H1 (cell line): ENCODE data around the gene EGFR. TPM values are rescaled to one million over a fixed set of nuclear protein-coding genes. Genes with fewer than 3 reads are reported as not detected.

ENCODE experiments used
- CTCF ChIA-PET: fragments of 300-600 bp; sonication (Branson Sonifier 250); formaldehyde crosslinking; loops from one replicate; lab custom pipeline; 2021; ENCODE audit not compliant: partially characterized antibody; lab: Charles Lee
- POLR2A ChIA-PET: fragments of 300-600 bp; sonication (Branson Sonifier 250); formaldehyde crosslinking; loops from one replicate; lab custom pipeline; 2021; ENCODE audit warnings: inconsistent platforms; ENCODE audit not compliant: partially characterized antibody; lab: Charles Lee
- DNase-seq, 2 experiments: peaks; one replicate each; pipeline versions ENCODE4 v3.0.0 to v3.0.0-alpha.2; 2010 to 2022; ENCODE audit warnings: low spot score in 2 of 2, low read depth in 1 of 2, mixed read lengths in 1 of 2
- FAIRE-seq: peaks from 2 replicates; lab custom pipeline; 2011; peaks lifted over from hg19 to GRCh38; lab: Jason Lieb, UNC
- H2AFZ ChIP-seq: 2 replicates; pipeline ENCODE4 v1.8.1; 2012; ENCODE audit warnings: low read length, inconsistent platforms
- H2AK5ac ChIP-seq: 2 replicates; pipeline ENCODE4 v1.6.1; 2013; ENCODE audit warnings: low read depth, low read length
- H2BK120ac ChIP-seq: replicated peaks from 2 replicates; pipeline ENCODE3; 2013; ENCODE audit warnings: low read depth, low read length, inconsistent platforms
- H2BK12ac ChIP-seq: 2 replicates; pipeline ENCODE4 v1.6.1; 2013; ENCODE audit warnings: low read depth, low read length
- H2BK15ac ChIP-seq: 2 replicates; pipeline ENCODE4 v1.6.1; 2013; ENCODE audit warnings: low read length
- H2BK20ac ChIP-seq: 2 replicates; pipeline ENCODE4 v1.6.1; 2013; ENCODE audit warnings: low read length
- H2BK5ac ChIP-seq: 2 replicates; pipeline ENCODE4 v1.6.1; 2013; ENCODE audit warnings: low read depth, low read length
- H3K14ac ChIP-seq: 2 replicates; pipeline ENCODE4 v1.6.1; 2013; ENCODE audit warnings: inconsistent platforms; ENCODE audit not compliant: insufficient read length
- H3K18ac ChIP-seq: 2 replicates; pipeline ENCODE4 v1.6.1; 2013; ENCODE audit warnings: low read length; ENCODE audit errors: extremely low read depth
- H3K23ac ChIP-seq: 2 replicates; pipeline ENCODE4 v1.6.1; 2013; ENCODE audit warnings: inconsistent platforms; ENCODE audit not compliant: insufficient read length
- H3K23me2 ChIP-seq: 2 replicates; pipeline ENCODE4 v1.6.1; 2013; ENCODE audit warnings: low read depth, low read length
- H3K27ac ChIP-seq: 2 replicates; pipeline ENCODE4 v1.6.1; 2011; ENCODE audit warnings: low read depth, low read length, inconsistent platforms
- H3K27me3 ChIP-seq, 4 experiments: replicated peaks in 1 of 4; 1 replicate in 1 of 4; 2 replicates in 3 of 4; pipeline versions ENCODE4 v1.6.1 to v1.8.1; 2011 to 2013; ENCODE audit warnings: low read length in 3 of 4, mild to moderate bottlenecking in 3 of 4, inconsistent platforms in 2 of 4, mixed read lengths in 2 of 4, moderate library complexity in 1 of 4; ENCODE audit not compliant: control insufficient read depth in 3 of 4, insufficient read depth in 3 of 4; ENCODE audit errors: extremely low read depth in 1 of 4
- H3K36me3 ChIP-seq, 4 experiments: 2 replicates each; pipeline versions ENCODE4 v1.6.1 to v1.8.1; 2011 to 2013; ENCODE audit warnings: mild to moderate bottlenecking in 4 of 4, low read length in 3 of 4, moderate library complexity in 2 of 4, control low read depth in 1 of 4, inconsistent platforms in 1 of 4; ENCODE audit not compliant: insufficient read depth in 4 of 4, control insufficient read depth in 2 of 4
- H3K4ac ChIP-seq: replicated peaks from 2 replicates; pipeline ENCODE3; 2013; ENCODE audit warnings: low read length, low read depth, mixed read lengths, inconsistent platforms; ENCODE audit not compliant: insufficient read length
- H3K4me1 ChIP-seq, 4 experiments: replicated peaks in 1 of 4; 1 replicate in 1 of 4; 2 replicates in 3 of 4; pipeline versions ENCODE4 v1.6.1 to v1.8.1; 2011 to 2013; ENCODE audit warnings: low read length in 3 of 4, inconsistent platforms in 2 of 4, mixed read lengths in 1 of 4; ENCODE audit not compliant: insufficient read depth in 4 of 4, control insufficient read depth in 3 of 4
- H3K4me2 ChIP-seq, 2 experiments: 2 replicates each; pipeline versions ENCODE4 v1.6.1 to v1.8.1; 2011 to 2013; ENCODE audit warnings: low read depth in 2 of 2, low read length in 2 of 2, control low read depth in 1 of 2, inconsistent platforms in 1 of 2, mild to moderate bottlenecking in 1 of 2; ENCODE audit not compliant: insufficient read depth in 1 of 2
- H3K4me3 ChIP-seq, 4 experiments: fragments of 200-600, 300-600 bp in 1 of 4; sonication (generic), shearing (Covaris generic), sonication (Bioruptor Twin) in 1 of 4; 2 replicates each; pipeline versions ENCODE4 v1.5.1 to v1.8.1; 2011 to 2016; ENCODE audit warnings: low read length in 4 of 4, low read depth in 3 of 4, control low read depth in 2 of 4, inconsistent platforms in 2 of 4, mild to moderate bottlenecking in 2 of 4, mixed read lengths in 1 of 4, moderate library complexity in 1 of 4; ENCODE audit not compliant: insufficient read depth in 2 of 4; ENCODE audit errors: extremely low read depth in 1 of 4
- H3K56ac ChIP-seq: replicated peaks from 2 replicates; pipeline ENCODE3; 2013; ENCODE audit warnings: low read depth, mild to moderate bottlenecking, mixed read lengths, low read length, inconsistent platforms; ENCODE audit not compliant: insufficient read length
- H3K79me1 ChIP-seq: 2 replicates; pipeline ENCODE4 v1.6.1; 2013; ENCODE audit warnings: low read depth, low read length, control low read depth
- H3K79me2 ChIP-seq, 2 experiments: 2 replicates each; pipeline versions ENCODE4 v1.6.1 to v1.8.1; 2012 to 2013; ENCODE audit warnings: low read length in 2 of 2, mild to moderate bottlenecking in 2 of 2, inconsistent platforms in 1 of 2; ENCODE audit not compliant: insufficient read depth in 2 of 2, control insufficient read depth in 1 of 2
- H3K9ac ChIP-seq, 4 experiments: replicated peaks in 1 of 4; 1 replicate in 1 of 4; 2 replicates in 3 of 4; pipeline versions ENCODE4 v1.6.1 to v1.8.1; 2011 to 2013; ENCODE audit warnings: low read depth in 3 of 4, low read length in 3 of 4, control low read depth in 2 of 4, mild to moderate bottlenecking in 2 of 4, moderate library complexity in 2 of 4, inconsistent platforms in 1 of 4; ENCODE audit errors: extremely low read depth in 1 of 4
- H3K9me3 ChIP-seq, 2 experiments: 2 replicates each; pipeline versions ENCODE4 v1.6.1 to v1.8.1; 2012 to 2013; ENCODE audit warnings: mild to moderate bottlenecking in 2 of 2, moderate library complexity in 2 of 2, control low read depth in 1 of 2, inconsistent platforms in 1 of 2, low read depth in 1 of 2, low read length in 1 of 2, mixed read lengths in 1 of 2; ENCODE audit not compliant: insufficient read depth in 2 of 2
- H4K20me1 ChIP-seq, 2 experiments: replicated peaks in 1 of 2; 2 replicates each; pipeline versions ENCODE3 to v1.8.1; 2011 to 2013; ENCODE audit warnings: inconsistent platforms in 2 of 2, low read length in 2 of 2, mild to moderate bottlenecking in 1 of 2; ENCODE audit not compliant: insufficient read depth in 2 of 2, control insufficient read depth in 1 of 2
- H4K5ac ChIP-seq: 2 replicates; pipeline ENCODE4 v1.6.1; 2013; ENCODE audit warnings: low read length, low read depth, mixed read lengths, inconsistent platforms; ENCODE audit not compliant: insufficient read length
- H4K8ac ChIP-seq: 2 replicates; pipeline ENCODE4 v1.8.0; 2013; ENCODE audit warnings: mild to moderate bottlenecking, moderate library complexity, low read length, inconsistent platforms; ENCODE audit not compliant: insufficient read depth; ENCODE audit errors: extremely low read depth
- H4K91ac ChIP-seq: replicated peaks from 2 replicates; pipeline ENCODE3; 2013; ENCODE audit warnings: low read length, mixed read lengths, inconsistent platforms; ENCODE audit not compliant: insufficient read length
- CEBPB ChIP-seq: IDR thresholded peaks from 2 replicates; pipeline ENCODE4 v1.6.1; 2012; ENCODE audit warnings: low read depth, low read length
- POLR2A ChIP-seq, 2 experiments: IDR thresholded peaks; 1 replicate in 1 of 2; 2 replicates in 1 of 2; pipeline ENCODE4 v1.6.1; 2011; ENCODE audit warnings: low read depth in 2 of 2, low read length in 2 of 2, mild to moderate bottlenecking in 2 of 2; ENCODE audit errors: control extremely low read depth in 1 of 2
- SP1 ChIP-seq: IDR thresholded peaks from 2 replicates; pipeline ENCODE4 v1.6.1; 2011; ENCODE audit warnings: low read depth, low read length
- WGBS, 2 experiments: shearing (Covaris generic) in 1 of 2; methylation state at CpG; one replicate each; pipeline versions ENCODE4 v1.1.6 to v1.1.7; 2013 to 2015; ENCODE audit warnings: low lambda C conversion rate in 2 of 2, mixed read lengths in 2 of 2, inconsistent platforms in 1 of 2, low coverage in 1 of 2, missing lambda C conversion rate in 1 of 2; ENCODE audit not compliant: insufficient replicate concordance in 2 of 2, insufficient coverage in 1 of 2, insufficient read length in 1 of 2; ENCODE audit errors: extremely low coverage in 1 of 2, missing lambda C conversion rate in 1 of 2; 5-methylcytosine and 5-hydroxymethylcytosine counted together
- polyA plus RNA-seq, 7 experiments: library from polyadenylated mRNA; depleted of rRNA in 3 of 7; stranded (reverse) in 5 of 7; unstranded in 2 of 7; fragments of >200 nt in 5 of 7; fragments of 200-250 nt in 2 of 7; gene quantifications; 1 replicate in 5 of 7; 2 replicates in 1 of 7; 4 replicates in 1 of 7; pipeline versions ENCODE4 v1.2.1 to v1.2.3, GENCODE V29; 2011 to 2013; ENCODE audit warnings: missing spikeins in 2 of 7, mixed read lengths in 2 of 7
- total RNA-seq: library from RNA; stranded (reverse); fragmentation: NEBNext Ultra II Directional; extraction: Animal tissue kit (Norgen Biotek cat#: 25700); gene quantifications from 2 replicates; pipeline ENCODE4 v1.2.1, GENCODE V29; 2021

EGFR gene
- total and polyA plus RNA-seq, 2 of the 8 experiments (the other 6 are each of a cell fraction or from before 2014, with no cell fraction given) = 1.9 to 5.8 TPM

- FAIRE-seq (no peak), DNase-seq (no peak)
- H3K9ac ChIP-seq = peak overlapping the region in 1 of 4 experiments; percentile 1; a peak in 1 of 7 replicates
- H4K5ac ChIP-seq = no peak overlapping the region
- no peak overlapping the region for H2BK120ac ChIP-seq
- no peak overlapping the region for H2AFZ ChIP-seq
- H2BK12ac ChIP-seq = no peak overlapping the region
- no peak overlapping the region for H3K14ac ChIP-seq
- no peaks in the 10 kb centered on the region for H3K79me1 ChIP-seq
- no peak overlapping the region for H3K4me3 ChIP-seq
- H2AK5ac ChIP-seq = no peak overlapping the region
- no peaks in the 10 kb centered on the region for H3K9me3 ChIP-seq
- no peak overlapping the region for H3K4ac ChIP-seq
- no peaks in the 10 kb centered on the region for H3K27me3 ChIP-seq
- ChIA-PET POLR2A (no interaction called here), CTCF (interaction anchor here (0.7 kb wide), 1 partner anchor 38 kb away, joined by 3 read pairs; no protein-coding TSS in a partner anchor)
- TF ChIP-seq SP1 (no peak), CEBPB (peak; percentile 83), POLR2A (IDR thresholded peaks at IDR 0.05; ENCODE audit: control extremely low read depth in 1 of 2, low read depth in 2 of 2, low read length in 2 of 2) (no peak)
- H3K27ac ChIP-seq = no peak overlapping the region
- H3K36me3 ChIP-seq = no peaks in the 10 kb centered on the region
- no peak overlapping the region for H2BK15ac ChIP-seq
- H3K18ac ChIP-seq = no peak overlapping the region
- no peaks in the 10 kb centered on the region for H3K4me1 ChIP-seq
- H2BK20ac ChIP-seq = 0 out of 2 replicates have a peak overlapping the region, but pooled peaks have one; percentile 35
- no peaks in the 10 kb centered on the region for H3K23me2 ChIP-seq
- no peaks in the 10 kb centered on the region for H4K20me1 ChIP-seq
- H3K56ac ChIP-seq = no peak overlapping the region
- no peak overlapping the region for H3K4me2 ChIP-seq
- no peaks in the 10 kb centered on the region for H3K79me2 ChIP-seq
- H4K91ac ChIP-seq = no peak overlapping the region
- H4K8ac ChIP-seq = no peak overlapping the region
- H3K23ac ChIP-seq = no peak overlapping the region
- 86% methylated on average over 4 of the region's 4 CpGs; no CpG with 5 or more reads in 1 of the 2 experiments for WGBS, 2 experiments
- H2BK5ac ChIP-seq = no peak overlapping the region
These were observed 25.8 kb upstream of the EGFR start for GRCh38 chr7:54992871-54993475.
